8988T (cell line): ENCODE results near the gene TNFAIP8L2.
"Not testable (repeated sequence)": the region's sequence is repeated elsewhere in the genome, so short reads cannot be mapped to it uniquely, and the experiment has no call there.

Experiments
- DNase-seq: peaks from one replicate; pipeline ENCODE4 v3.0.0; 2011

Gene TNFAIP8L2

GRCh38 chr1:151193304-151193703 lies 36.9 kb downstream of the TNFAIP8L2 start:
- no peak for DNase-seq

GRCh38 chr1:151193856-151194255 lies 37.4 kb downstream of the TNFAIP8L2 start:
- no peak for DNase-seq

DNA sequence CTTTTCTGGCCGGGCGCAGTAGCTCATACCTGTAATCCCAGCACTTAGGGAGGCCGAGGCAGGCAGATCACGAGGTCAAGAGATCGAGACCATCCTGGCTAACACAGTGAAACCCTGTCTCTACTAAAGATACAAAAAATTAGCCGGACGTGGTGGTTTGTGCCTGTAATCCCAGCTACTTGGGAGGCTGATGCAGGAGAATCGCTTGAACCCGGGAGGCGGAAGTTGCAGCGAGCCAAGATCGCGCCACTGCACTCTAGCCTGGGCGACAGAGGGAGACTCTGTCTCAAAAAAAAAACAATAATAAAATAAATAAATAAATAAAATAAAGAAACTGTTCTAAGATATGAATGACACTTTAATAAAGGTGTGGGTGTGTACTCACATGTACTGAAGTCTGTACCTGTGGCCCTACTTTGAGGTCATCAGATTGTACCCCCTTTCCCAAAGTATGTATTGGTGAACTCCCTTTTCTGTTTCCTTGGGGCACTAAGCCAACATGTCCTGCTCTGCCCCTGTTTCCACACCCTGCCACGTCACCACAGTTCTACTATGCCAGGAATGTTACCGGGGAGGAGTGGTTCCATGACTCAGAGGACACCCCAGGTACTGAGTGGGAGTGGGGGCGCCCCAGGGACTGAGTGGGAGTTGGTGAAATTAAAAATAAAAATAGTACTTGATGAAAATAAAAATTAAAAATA lies 38.6 kb downstream of the TNFAIP8L2 start:
- peak; percentile 34 for DNase-seq

- no peak for DNase-seq
These were observed 39.9 kb downstream of the TNFAIP8L2 start for GRCh38 chr1:151196292-151196800.

- DNase-seq = no peak
These were observed 41.4 kb downstream of the TNFAIP8L2 start for GRCh38 chr1:151197863-151198253.

DNA sequence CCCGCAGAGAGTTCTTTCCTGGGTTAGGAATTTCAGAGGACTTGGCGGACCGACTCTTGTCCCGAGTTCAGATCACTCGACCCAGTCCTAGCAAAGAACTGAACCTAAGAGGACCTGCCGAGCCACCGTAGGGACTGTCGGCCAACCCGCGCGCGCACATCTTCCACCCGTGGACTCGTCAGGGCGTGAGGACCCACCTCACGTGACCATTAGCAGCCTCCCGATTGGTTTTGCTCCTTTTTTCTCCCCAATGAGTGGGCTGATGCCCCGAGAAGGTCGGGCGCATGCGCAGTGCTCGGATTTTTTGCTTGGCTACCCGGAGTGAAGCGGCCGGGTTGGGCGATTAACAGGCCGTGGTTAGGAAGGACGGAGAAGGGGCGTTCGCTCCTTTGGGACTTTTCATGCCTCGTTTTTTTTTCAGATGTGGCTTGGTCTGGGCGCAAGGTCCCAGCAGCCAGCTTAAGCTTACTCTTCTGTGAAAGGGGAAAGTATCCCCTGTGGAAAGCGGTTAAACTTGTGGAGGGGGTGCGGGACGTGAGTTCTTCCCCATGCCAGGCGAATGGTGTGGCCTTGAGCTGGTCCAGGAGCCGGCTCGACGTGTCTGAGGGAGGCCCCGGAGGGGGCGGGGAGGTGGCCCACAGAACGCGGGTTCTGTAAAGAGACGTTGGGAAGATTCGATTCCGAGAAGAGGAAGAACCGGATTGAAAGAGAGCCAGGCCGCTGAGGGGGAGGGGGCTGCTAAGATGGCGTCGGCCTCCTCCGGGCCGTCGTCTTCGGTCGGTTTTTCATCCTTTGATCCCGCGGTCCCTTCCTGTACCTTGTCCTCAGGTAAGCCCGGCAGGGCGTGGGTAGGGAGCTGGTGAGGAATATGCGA lies 42.0 kb downstream of the TNFAIP8L2 start, which contains the start of gene PIP5K1A:
Gene PIP5K1A, plus strand, starts transcription at position 299 of the 874 bp plus-strand sequence. Its CDS starts 445 bp downstream, at position 744.
- peak; percentile 85 for DNase-seq

DNA sequence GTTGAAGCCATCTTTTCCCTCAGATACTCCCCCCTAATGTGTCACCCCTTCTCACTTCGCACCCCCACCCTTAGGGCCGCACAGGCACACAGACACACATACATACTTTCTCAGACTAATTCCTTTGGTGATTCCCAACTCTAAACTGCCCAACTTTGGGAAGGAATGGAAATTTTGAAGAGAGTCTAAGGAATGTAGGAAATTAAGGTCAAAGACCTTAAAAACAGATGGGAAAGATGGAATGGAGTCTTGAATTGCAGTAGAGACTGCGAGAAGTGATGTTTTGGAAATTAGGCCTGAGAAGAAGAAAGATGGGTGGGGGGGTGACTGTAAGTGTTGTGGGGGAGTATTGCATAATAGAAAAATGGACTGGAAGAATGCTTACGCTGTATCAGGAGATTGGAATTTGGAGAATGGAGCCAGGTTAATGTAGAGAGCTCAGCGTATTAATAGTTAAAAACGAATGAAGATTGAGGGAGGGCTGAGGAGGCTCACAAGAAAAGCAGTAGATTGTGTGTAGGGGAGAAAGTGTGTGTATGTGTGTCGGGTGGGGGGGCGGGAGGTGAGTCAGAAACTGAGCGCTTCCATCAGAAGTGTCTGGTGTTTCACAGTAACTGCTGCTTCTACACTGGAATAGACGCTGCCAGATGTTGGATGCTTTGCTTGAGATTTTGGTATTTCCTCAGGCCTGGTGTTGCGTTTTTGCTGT lies 43.6 kb downstream of the TNFAIP8L2 start:
- DNase-seq = no peak

DNA sequence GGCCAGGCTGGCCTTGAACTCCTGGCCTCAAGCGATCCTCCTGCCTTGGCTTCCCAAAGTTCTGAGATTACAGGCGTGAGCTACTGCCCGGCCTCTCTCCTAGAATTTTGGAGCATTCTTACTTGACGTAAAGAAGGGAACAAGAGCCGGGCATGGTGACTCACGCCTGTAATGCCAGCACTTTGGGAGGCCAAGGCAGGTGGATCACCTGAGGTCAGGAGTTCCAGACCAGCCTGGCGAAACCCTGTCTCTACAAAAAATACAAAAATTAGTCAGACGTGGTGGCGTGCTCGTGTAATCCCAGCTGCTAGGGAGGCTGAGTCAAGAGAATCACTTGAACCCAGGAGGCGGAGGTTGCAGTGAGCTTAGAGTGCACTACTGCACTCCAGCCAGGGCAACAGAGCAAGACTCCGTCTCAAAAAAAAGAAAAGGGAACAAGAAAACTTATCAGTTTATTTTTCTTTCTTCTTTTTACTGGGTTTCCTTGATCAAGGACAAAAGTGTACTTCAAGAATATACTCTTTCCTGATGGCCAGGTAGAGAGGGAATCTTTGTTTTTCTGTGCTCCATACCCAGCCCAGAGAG lies 49.0 kb downstream of the TNFAIP8L2 start:
- DNase-seq = not testable (repeated sequence)
